ENCODE data around the gene MED15.

The MED15 gene

GRCh38 chr22:20499769-20500168 lies 7.6 kb upstream of the MED15 start:
- TF ChIP-seq, protein P1, sequence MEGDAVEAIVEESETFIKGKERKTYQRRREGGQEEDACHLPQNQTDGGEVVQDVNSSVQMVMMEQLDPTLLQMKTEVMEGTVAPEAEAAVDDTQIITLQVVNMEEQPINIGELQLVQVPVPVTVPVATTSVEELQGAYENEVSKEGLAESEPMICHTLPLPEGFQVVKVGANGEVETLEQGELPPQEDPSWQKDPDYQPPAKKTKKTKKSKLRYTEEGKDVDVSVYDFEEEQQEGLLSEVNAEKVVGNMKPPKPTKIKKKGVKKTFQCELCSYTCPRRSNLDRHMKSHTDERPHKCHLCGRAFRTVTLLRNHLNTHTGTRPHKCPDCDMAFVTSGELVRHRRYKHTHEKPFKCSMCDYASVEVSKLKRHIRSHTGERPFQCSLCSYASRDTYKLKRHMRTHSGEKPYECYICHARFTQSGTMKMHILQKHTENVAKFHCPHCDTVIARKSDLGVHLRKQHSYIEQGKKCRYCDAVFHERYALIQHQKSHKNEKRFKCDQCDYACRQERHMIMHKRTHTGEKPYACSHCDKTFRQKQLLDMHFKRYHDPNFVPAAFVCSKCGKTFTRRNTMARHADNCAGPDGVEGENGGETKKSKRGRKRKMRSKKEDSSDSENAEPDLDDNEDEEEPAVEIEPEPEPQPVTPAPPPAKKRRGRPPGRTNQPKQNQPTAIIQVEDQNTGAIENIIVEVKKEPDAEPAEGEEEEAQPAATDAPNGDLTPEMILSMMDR (IDR thresholded peaks at IDR 0.05): no peak

DNA sequence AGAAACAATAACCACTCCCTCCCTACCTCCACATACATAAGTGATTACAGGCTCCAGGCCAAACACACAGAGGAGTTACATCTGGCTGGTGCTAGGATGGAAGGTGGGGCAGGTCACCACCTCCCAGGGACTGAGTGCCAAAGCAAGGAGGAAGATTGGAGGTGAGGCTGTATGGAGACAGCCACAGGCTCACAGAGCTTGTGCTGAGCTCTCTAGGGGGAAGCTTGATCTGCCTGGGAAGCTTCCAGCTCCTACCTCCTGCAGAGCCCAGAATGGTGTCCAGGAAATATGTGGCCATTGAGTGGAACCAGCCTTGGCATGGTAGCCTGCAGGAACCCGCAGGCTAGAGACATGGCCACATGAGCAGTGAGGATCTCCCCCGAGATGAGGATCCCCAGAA lies 3.6 kb upstream of the MED15 start:
- TF ChIP-seq, protein P1 (IDR thresholded peaks at IDR 0.05): no peak

- TF ChIP-seq, protein P1 (IDR thresholded peaks at IDR 0.05): no peak
Measured at GRCh38 chr22:20506543-20507252, 712 bp upstream of the MED15 start.

- TF ChIP-seq, protein P1 (IDR thresholded peaks at IDR 0.05): no peak
Measured at GRCh38 chr22:20508815-20509271, 1.4 kb downstream of the MED15 start.

DNA sequence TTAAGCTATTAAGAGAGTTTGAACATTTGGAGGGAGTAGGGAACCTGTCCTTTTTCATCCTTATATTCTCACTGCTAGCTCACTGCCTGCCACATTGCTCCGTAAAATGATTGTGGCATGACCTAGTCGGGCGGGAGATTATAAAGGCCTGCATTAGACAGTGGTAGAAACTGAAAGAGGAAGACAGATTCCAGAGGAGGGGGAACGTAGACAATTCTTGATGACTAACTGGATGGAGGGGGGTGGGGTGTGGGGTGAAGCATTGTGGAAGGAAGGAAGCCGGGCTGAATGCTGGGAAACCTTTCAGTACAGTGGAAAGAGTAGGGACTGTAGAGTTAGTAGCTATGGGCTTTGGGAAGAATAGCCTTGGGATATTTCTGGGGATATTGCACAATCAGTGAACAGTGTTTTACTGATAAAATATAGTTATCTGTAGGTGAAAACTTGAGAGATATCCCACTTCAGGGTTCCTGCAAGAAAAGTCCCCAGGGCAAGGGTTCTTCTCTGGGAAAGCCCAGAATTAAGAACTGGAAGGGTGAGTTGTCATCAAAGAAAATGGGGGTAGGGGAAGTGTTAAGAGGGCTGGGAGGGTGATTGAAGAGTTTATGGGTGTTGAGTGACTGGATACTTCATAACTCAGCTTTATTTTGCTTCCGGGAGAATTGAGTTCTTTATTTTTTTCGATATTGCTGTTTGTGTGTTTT lies 2.1 kb downstream of the MED15 start:
- TF ChIP-seq, protein P1 (IDR thresholded peaks at IDR 0.05): no peak

DNA sequence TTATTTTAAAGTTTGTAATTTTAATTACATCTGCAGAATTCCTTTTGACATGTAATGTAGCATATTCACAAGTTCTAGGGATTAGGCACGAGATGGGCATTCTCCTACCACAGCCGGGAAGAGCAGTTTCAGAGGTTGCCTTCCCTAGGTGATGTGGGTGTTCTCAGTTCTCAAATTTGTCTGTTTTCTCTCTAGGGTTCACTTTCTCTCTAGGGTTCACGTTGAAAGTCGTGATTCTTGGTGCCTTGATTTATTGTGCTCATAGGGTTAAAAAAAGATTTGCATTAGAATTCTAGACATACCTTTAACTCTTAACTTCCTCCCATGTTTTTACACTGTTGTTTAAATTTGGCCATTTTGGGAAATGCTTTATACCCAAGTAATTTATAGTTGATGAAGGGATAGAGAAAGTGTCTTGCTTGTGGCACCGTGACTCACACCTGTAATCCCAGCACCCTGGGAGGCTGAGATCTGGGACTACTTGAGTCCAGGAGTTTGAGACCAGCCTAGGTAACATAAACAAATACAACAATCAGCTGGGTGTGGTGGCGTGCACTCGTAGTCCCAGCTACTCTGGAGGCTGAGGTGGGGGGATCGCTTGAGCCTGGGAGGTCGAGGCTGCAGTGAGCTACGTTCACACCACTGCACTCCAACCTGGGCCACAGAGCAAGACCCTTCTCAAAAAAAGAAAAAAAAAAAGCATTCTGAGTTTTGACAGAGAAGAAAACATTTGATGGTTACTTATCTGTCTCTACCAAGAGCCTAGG lies 3.6 kb downstream of the MED15 start:
- TF ChIP-seq, protein P1 (IDR thresholded peaks at IDR 0.05): no peak

DNA sequence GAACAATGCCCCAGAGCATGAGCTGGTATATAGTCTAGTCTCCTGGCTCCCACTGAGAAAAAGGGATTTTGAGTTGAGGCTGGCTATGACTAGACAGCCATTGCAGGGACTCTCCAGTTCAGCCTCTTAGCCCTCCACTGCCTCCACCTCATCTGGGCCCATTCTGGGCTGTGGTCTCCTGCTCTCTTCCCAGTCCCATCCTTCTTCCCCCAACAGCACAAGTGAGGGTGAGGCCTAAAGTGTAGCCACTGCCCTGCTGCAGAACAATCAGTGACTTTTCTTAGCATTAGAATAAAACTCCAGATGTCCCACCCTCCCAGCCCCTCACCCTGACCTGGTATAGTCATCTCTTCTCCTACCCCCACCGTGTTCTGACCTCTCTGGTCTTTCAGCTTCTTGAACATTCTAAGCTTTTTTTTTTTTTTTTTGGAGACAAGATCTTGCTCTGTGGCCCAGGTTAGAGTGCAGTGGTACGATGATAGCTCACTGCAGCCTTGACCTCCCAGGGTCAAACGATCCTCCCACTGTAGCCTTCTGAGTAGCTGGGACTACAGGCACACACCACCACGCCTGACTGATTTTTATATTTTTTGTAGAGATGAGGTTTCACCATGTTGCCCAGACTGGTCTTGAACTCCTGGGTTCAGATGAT lies 4.3 kb downstream of the MED15 start:
- TF ChIP-seq, protein P1 (IDR thresholded peaks at IDR 0.05): no peak
